ENCODE measurements around the gene TRIM29.

- TF ChIP-seq, protein P1, sequence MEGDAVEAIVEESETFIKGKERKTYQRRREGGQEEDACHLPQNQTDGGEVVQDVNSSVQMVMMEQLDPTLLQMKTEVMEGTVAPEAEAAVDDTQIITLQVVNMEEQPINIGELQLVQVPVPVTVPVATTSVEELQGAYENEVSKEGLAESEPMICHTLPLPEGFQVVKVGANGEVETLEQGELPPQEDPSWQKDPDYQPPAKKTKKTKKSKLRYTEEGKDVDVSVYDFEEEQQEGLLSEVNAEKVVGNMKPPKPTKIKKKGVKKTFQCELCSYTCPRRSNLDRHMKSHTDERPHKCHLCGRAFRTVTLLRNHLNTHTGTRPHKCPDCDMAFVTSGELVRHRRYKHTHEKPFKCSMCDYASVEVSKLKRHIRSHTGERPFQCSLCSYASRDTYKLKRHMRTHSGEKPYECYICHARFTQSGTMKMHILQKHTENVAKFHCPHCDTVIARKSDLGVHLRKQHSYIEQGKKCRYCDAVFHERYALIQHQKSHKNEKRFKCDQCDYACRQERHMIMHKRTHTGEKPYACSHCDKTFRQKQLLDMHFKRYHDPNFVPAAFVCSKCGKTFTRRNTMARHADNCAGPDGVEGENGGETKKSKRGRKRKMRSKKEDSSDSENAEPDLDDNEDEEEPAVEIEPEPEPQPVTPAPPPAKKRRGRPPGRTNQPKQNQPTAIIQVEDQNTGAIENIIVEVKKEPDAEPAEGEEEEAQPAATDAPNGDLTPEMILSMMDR (IDR thresholded peaks at IDR 0.05): peak; percentile 75 to 95 (median 94)
- TF ChIP-seq EP300 (IDR thresholded peaks at IDR 0.05) (no peak), POLR2A (IDR thresholded peaks at IDR 0.05) (no peak)
Observed at GRCh38 chr11:120108154-120108784, 29.6 kb downstream of the TRIM29 start.

Measured in ovary (tissue), 3 donors.